OCI-LY7 (cell line): Measurements from ENCODE around the gene WNT7B.

ENCODE experiments used
- CTCF ChIP-seq: fragments of 200-600 bp; sonication (generic); conservative IDR thresholded peaks from 2 replicates; pipeline ENCODE4 v1.5.1; 2014; ENCODE audit warnings: mild to moderate bottlenecking, antibody characterized with exemption, low read length, moderate library complexity, mixed read lengths
- EZH2phosphoT487 ChIP-seq: fragments of 200-600 bp; sonication (generic); IDR thresholded peaks from 2 replicates; pipeline ENCODE4 v1.6.1; 2018; ENCODE audit warnings: low read depth, borderline replicate concordance, mild to moderate bottlenecking, mixed run types, antibody characterized with exemption, low read length, moderate library complexity, mixed read lengths

DNA sequence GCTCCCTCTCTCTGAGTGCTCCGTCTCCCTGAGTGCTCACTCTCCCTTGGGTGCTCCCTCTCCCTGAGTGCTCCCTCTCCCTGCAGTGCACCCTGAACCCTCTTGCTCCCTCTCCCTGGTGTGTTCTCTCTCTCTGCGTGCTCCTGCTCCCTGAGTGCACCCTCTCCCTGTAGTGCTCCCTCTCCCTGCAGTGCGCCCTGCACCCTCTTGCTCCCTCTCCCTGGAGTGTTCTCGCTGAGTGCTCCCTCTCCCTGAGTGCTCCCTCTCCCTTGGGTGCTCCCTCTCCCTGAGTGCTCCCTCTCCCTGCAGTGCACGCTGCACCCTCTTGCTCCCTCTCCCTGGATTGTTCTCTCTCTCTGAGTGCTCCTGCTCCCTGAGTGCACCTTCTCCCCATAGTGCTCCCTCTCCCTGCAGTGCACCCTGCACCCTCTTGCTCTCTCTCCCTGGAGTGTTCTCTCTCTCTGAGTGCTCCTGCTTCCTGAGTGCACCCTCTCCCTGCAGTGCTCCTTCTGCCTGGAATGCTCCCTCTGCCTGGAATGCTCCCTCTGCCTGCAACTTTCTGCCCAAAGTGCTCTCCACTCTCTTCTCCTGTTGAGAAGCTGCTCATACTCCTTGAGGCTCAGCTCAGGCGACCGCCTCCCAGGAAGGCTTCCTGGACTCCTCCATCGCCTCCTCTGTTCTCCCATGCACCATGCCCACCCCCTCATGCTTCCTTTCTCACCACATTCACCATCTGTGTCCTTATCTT, 48.4 kb upstream of the WNT7B start:
- TF ChIP-seq CTCF = no peak
- no peak for TF ChIP-seq EZH2phosphoT487
